Activated naive CD4-positive, alpha-beta T cell treated with Interleukin-2 at 50 U/mL for 16 hours (primary cell): ENCODE results near the gene ACIN1.

Experiments used
- DNase-seq: peaks from one replicate; pipeline ENCODE4 v3.0.0-alpha.2; 2020

ACIN1 gene

DNA sequence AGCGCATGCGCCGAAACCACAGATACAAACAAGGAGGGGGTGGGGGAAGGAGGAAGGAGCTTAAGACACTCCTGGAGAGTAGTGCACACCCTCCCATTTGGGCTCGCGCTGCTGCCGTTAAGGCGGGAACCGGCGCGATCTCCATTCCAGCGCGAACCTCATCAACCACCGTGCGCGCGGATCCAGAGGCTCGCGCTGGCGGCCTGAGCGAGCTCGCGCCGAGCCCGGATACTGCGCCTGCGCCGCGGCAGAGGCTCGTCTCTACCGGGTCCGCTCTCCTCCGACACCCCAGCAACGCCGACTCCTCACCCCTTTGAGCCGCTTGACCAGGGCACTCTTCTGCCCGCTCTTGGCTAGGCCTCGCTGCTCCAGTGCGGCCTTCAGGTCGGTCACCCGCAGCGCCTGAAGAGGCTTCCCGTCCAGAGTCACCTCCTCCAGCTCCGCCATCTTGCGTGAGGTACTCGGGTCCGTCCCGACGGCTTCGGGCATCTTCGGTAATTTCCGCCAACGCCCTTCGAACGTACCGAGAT lies at the start of gene ACIN1:
TSS of gene ACIN1 (minus strand) at position 471 of the 530 bp plus-strand sequence. CDS start at position 447, 24 bp downstream.
- DNase-seq, result peak; percentile 73

DNA sequence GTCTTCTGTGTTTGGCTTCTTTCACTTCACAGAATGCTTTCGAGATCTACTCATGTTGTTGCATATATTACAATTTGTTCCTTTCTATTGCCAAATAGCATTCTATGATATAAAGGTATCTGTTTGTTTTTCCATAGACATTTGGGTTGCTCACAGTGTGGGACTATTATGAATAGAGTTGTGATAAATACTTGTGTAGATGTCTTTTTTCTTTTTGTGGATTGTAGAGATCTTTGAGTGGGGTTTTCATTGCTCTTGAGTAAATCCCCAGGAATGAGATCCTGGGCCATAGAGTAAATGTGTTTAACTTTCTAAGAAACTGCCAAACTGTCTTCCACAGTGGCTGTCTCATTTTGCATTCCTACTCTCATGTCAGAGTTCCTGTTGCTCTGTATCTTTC lies 49.0 kb upstream of the ACIN1 start:
- no peak for DNase-seq

DNA sequence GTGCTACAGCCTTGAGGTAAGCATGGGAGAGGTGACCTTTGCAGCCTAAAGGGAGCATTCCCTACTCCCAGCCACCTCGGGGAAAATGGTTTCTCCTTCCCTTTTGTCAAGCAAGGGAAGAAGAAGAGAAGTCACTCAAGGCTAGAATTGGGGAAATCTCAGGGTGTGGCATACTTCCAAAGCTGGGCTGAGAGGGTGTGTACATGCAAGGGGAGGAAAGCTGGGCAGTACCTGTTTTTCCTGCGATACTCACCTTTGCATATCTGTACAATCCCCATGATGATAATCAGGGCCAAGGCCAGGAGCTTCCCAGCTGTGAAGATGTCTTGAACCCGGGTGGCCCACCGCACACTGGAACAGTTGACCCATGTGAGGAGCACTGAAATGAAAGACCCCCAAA lies 47.9 kb upstream of the ACIN1 start:
- DNase-seq, result no peak

- DNase-seq, result no peak
Measured at GRCh38 chr14:23141706-23142444, 46.9 kb upstream of the ACIN1 start.

DNA sequence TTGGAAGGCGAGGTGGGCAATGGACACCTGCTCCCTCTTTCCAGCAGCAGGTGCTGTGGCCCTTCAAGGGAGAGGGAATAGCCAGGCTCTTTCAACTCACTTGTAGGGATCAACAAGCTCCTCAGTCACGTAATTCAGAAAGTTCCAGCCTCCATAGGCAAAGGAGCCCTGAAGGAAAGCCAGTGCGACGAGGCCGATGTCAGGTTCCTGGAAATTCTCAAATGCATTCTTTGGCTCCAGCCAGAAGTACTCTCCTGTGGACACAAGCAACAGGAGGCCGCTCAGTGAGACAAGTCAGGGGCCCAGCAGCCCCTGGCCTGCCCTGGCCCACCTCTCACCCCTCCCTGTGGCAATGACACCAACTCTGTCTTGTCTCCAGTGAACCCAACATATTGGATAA lies 45.4 kb upstream of the ACIN1 start:
- no peak for DNase-seq

DNA sequence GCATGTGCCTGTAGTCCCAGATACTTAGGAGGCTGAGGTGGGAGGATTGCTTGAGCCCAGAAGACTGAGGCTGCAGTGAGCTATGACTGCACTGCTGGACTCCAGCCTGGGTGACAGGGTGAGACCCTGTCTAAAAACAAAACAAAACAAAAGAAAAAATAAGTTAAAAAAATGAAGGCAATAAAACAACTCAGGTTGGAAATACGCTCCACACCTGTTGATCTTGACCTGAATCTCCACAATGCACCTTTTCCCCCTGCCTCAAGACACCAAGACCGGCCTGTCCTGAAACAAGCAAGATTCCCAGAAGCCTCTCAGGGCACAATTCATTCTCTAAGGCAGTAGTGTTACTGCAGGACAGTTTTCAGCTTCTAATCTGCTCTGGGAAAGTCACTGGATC lies 44.9 kb upstream of the ACIN1 start:
- no peak for DNase-seq

DNA sequence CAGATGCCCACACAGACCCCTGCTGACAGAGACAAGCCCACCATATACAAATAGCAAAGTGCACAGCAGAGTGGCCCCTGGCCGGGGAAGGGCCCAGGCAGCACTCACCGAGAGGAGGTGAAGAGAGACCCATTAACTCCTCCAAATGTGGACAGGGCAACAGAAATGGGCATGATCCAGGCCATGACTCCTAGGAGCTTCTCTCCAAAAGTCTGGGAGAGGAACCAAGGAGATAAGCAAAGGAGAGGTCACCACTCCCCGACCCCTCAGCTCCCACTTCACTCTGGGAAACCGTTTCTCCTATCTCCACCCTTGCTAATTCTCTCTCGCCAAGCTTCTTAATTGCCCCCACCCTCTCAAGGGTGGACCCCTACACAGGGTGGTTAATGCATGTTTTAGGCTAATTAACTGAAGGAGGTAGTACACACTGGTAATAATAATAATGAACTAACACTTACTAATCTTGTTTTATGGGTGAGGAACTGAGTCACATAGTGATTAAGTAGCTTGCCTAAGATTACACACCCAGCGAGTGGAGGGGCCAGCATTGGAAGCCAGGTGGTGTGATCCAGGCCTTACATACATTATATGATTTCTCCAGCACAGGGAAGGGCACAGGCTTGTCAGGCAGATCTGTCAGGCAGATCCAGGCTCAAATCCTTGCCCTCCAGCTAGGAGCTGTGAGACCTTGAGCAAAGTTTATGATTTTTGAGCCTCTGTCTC lies 43.0 kb upstream of the ACIN1 start:
- no peak for DNase-seq

- DNase-seq, result no peak
Measured at GRCh38 chr14:23137192-23137812, 42.4 kb upstream of the ACIN1 start.

DNA sequence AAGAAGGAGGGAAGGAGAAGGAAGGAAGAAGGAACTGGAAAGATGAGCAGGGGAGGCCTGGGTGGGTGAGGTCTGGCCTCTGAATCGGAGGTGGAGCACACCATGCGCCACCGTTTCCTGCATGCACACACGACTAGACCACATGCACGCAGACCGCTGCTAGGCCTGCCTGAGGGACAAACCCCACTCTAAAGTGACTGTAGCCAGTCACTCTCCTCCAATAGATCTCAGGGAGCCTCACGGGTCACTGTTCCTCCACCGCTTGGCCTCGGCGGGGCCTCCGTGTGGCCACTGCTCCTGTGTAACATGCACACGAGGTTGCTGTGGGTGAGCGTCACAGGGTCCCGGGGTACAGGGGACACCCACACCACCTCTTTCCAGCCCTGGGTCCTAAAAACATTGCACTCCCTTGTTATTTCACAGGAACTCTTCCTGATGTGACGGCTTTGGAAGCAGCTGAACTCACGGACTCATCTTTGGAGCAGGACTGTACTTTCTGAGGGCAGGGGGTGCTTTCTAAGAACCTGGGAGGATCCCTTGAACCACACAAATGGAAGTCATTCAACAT lies 41.7 kb upstream of the ACIN1 start:
- DNase-seq, result no peak

DNA sequence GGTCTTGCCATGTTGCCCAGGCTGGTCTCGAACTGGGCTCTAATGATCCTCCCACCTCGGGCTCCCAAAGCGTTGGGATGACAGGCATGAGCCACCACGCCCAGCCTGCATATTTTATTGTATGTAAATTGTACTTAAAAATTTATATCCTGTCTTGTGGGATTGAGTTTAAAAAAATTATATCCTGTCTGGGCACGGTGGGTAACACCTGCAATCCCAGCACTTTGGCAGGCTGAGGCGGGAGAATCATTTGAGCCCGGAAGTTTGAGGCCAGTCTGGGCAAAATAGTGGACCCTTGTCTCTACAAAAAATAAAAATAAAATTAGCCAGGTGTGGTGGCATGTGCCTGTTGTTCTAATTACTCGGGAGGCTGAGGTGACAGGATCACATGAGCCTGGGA lies 38.0 kb upstream of the ACIN1 start:
- no peak for DNase-seq

DNA sequence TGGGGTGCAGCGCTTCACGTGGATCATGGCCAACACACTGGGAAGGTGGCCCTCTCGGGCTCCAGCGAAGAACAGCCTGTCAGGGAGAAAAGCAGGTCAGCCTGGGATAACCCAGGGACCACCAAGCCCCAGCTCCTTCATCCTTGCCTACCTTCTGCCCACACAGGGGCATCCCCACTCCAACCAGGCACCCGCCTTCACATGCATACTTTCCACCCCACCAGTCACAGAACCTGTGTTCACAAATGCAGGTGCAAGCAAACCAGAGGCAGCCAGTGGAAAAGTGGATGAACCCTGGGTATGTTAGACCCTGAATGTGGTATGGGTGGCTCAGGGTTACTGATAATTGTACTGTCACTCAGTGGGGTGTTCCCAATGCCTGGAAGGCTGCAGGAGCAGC lies 36.5 kb upstream of the ACIN1 start:
- DNase-seq, result no peak

- no peak for DNase-seq
Measured at GRCh38 chr14:23130871-23131270, 35.9 kb upstream of the ACIN1 start.

- DNase-seq, result no peak
Measured at GRCh38 chr14:23129759-23130316, 34.9 kb upstream of the ACIN1 start.

DNA sequence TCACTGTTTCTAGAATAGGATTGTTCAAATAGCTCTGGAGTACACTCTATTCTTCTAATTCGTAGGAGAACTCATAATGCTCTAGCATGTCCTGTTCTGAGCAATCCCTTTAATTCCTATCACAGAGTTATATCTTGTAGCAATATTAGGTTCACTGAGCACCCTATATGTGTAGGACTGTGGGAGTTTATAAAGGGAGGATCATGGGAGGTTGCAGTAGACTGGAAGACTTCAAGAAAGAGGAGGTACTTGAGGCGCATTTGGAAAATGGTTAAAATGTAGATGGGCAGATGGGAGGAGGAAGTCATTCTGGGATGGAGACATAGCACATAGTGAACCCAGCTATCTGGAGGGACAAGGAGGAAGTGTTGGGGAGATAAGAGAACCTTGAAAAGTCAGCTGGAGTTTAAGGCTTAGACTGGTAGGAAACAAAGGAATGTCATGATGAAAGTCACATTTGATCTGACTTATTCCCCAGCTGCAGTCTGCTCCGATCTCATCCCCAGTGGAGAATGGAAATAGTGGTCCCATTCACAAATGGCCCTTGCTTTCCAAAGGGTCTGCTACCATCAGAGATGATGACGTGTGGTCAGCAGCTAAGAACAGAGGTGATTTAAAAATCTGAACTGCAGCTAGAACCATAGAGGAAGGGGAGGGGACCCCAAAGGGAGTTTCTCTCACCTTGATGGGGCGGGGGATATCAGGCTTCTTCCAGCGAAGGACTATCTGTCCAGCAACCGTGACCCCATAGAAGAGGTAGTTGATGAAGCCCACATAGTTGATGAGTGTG lies 34.2 kb upstream of the ACIN1 start:
- DNase-seq, result no peak

DNA sequence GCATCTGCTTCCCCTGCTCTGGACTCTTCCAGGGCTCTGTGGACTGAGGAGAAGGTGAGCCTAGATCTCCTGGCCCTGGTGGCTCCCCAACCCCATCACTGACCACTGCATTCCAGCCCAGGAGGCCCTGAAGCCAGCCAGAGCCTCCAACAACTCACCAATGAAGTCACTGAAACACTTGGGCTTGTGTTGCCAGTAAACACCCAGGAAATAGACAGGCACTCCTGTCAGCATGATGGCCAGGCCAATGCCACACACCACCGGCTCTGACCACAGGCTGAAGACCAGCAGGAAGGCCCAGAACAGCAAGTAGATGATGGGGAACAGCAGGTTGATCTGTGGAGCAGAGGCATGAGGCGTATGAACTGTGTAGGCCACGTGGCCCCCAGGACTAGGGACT lies 32.9 kb upstream of the ACIN1 start:
- no peak for DNase-seq

DNA sequence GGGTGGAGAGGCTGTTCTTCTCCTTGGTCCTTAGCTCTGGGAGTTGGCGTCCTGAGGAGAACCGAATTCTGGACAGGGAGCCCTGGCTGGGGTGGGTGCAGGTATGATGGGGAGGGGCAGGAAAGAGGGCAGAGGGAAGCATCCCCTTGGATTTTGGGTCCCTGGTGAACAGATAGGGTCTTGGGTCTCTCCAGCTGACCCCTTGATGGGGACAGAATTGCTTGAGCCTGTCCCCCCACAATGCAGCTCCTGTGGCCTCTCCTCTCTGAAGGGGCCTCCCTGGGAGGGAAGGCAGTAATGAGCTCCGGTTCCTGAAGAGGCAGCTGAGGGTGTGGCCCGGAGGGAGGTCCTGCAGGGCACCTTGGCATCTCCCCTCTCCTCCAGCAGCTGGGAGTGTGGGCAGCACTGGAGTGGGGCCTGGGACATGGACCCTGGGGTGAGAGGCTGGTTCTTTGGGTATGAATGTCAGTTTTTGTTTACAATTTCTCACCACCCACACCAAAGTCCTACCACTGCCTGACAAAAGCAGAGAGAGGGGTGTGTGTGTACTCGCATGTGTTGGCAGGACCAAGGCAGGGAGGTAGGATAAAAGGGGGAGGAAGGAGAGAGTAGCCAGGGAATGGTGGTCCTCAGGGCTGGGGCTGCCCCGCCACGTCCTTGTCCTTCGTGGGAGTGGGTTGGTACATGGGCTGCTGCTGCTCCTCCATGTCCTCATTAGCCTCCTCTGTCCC lies 31.8 kb upstream of the ACIN1 start:
- no peak for DNase-seq

- no peak for DNase-seq
Measured at GRCh38 chr14:23125933-23126524, 31.1 kb upstream of the ACIN1 start.

DNA sequence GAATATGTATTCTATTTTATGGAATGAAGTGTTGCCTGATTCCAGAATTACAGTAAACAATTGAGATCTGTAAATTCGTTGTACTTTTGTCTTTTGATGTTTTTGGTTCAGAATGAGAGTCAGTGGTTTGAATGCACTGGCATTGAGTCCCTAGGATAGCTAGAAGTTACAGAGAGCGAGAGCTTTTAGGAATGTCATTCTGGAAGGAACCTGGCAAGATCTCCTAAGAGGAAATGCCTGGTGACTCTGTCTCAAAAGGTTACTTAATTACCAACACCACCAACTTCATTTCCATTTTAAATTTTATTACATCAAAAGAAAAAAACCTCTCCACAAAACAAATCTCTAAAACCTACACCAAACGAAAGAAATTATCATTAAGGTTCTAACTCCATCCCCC lies 30.1 kb upstream of the ACIN1 start:
- no peak for DNase-seq

DNA sequence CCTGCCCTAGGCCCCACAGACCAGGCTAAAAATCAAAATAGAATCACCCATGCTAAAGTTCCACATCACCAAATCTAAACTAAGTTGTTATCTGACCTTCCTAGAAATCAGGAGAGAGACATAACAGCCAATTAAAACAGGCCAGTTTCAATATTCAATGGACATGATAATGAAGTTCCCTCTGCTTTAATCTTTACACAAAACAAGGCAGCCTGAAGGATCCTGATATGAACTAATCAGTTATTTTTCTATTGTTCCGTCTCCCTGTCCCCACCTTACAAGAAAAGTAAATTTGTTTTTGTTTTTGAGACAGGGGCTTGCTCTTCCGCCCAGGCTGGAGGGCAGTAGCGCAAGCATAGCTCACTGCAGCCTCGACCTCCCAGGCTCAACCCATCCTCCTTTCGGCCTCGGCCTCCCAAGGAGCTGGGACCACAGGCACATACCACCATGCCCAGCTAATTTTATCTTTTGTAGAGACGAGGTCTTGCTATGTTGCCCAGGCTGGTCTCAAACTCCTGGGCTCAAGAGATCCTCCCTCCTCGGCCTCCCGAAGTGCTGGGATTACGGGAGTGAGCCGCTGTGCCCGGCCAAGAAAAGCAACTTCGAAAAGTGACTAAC lies 29.5 kb upstream of the ACIN1 start:
- no peak for DNase-seq

GRCh38 chr14:23123419-23123818 lies 28.5 kb upstream of the ACIN1 start:
- DNase-seq, result no peak

DNA sequence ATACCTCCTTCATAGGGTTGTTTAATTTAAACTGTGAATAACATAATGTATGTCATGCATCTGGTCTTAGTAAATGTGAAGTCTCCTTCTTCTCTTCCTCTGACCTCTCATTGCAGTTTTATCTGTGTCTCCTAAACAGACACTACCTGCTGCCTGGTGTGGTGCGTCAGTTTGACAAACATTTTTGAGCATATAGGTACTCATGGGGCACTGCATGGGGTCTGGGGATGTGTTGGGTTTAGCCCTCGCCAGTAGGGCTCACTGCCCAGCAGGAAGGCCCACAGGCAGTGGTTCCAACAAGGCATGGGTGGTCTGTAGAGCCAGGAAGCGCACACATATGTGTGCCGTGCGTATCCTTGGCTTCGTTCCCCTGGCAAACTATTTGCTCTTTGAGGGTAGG lies 27.1 kb upstream of the ACIN1 start:
- DNase-seq, result no peak
